ENCODE data around the gene MAST3.

- TF ChIP-seq, protein P1, sequence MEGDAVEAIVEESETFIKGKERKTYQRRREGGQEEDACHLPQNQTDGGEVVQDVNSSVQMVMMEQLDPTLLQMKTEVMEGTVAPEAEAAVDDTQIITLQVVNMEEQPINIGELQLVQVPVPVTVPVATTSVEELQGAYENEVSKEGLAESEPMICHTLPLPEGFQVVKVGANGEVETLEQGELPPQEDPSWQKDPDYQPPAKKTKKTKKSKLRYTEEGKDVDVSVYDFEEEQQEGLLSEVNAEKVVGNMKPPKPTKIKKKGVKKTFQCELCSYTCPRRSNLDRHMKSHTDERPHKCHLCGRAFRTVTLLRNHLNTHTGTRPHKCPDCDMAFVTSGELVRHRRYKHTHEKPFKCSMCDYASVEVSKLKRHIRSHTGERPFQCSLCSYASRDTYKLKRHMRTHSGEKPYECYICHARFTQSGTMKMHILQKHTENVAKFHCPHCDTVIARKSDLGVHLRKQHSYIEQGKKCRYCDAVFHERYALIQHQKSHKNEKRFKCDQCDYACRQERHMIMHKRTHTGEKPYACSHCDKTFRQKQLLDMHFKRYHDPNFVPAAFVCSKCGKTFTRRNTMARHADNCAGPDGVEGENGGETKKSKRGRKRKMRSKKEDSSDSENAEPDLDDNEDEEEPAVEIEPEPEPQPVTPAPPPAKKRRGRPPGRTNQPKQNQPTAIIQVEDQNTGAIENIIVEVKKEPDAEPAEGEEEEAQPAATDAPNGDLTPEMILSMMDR (IDR thresholded peaks at IDR 0.05) = no peak
- no peak for TF ChIP-seq POLR2A (IDR thresholded peaks at IDR 0.05)
Measured at GRCh38 chr19:18091217-18091608, 6.4 kb upstream of the MAST3 start.
